ENCODE data around the gene CALML4.

DNA sequence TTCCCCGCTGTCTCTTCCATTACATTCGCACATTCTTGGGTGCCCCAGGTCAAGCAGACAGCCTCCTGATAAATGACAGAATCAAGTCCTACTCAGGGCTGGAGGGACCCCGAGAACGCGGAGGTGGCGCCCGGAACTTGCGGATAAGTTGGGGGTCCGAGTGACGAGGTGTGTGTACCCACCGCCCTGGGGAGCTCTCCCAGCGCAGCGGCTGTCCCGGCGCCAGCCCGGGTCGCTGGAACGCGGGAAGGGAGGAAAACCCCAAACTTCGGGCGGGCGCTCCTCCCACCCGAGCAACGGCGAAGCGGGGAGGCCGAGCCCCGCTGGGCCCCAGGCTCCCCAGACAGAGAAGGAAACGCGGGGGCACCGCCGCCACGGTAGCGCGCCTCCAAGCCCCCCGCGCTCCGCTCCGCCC is 23.8 kb upstream of the CALML4 start:
- TF ChIP-seq ZNF274 (IDR thresholded peaks at IDR 0.05; ENCODE audit: low read depth, low read length) (no peak), SUZ12 (IDR thresholded peaks at IDR 0.05; ENCODE audit: extremely low read depth, insufficient read depth, insufficient read length) (no peak)
